ENCODE measurements around the gene RBM17.

GRCh38 chr10:6142644-6143043, 53.8 kb downstream of the RBM17 start:
- TF ChIP-seq POLR2A (IDR thresholded peaks at IDR 0.05) (no peak), CTCF (IDR thresholded peaks at IDR 0.05) (no peak)
